HG03521 (cell line): ENCODE data around the gene RPF1.
A peak's percentile ranks its signal among the peaks of the same experiment; 100 is the strongest.
"Not testable (repeated sequence)": the region's sequence is repeated elsewhere in the genome, so short reads cannot be mapped to it uniquely, and the experiment has no call there.

Experiments used
- ATAC-seq: cut with Tn5 transposase; IDR thresholded peaks from one replicate; pipeline ENCODE4 v1.9.1; 2021; ENCODE audit warnings: mild to moderate bottlenecking, moderate library complexity; ENCODE audit not compliant: unreplicated experiment

The RPF1 gene

GRCh38 chr1:84478876-84479868 is at the start of gene RPF1:
TSS of gene RPF1 (plus strand) at chr1:84479266. CDS start at chr1:84479282, 16 bp downstream.
- ATAC-seq, result peak; percentile 96

GRCh38 chr1:84430546-84430945 is 48.5 kb upstream of the RPF1 start:
- ATAC-seq, result no peak

- peak; percentile 49 for ATAC-seq
These were observed 45.6 kb upstream of the RPF1 start for GRCh38 chr1:84433258-84434080.

- peak; percentile 3 for ATAC-seq
These were observed 44.8 kb upstream of the RPF1 start for GRCh38 chr1:84434081-84434769.

GRCh38 chr1:84434801-84435549 is 44.1 kb upstream of the RPF1 start:
- peak; percentile 36 for ATAC-seq

GRCh38 chr1:84436876-84437655 is 42.0 kb upstream of the RPF1 start:
- ATAC-seq, result no peak

- peak; percentile 97 for ATAC-seq
These were observed 36.8 kb upstream of the RPF1 start for GRCh38 chr1:84442256-84442655.

- not testable (repeated sequence) for ATAC-seq
These were observed 36.1 kb upstream of the RPF1 start for GRCh38 chr1:84442747-84443646.

- ATAC-seq, result not testable (repeated sequence)
These were observed 30.4 kb upstream of the RPF1 start for GRCh38 chr1:84448704-84449103.

- no peak for ATAC-seq
These were observed 28.2 kb upstream of the RPF1 start for GRCh38 chr1:84450910-84451309.

GRCh38 chr1:84452436-84452835 is 26.6 kb upstream of the RPF1 start:
- no peak for ATAC-seq

- ATAC-seq, result no peak
These were observed 16.9 kb upstream of the RPF1 start for GRCh38 chr1:84462118-84462517.

GRCh38 chr1:84467298-84467697 is 11.8 kb upstream of the RPF1 start:
- ATAC-seq, result no peak

GRCh38 chr1:84476225-84476624 is 2.8 kb upstream of the RPF1 start:
- ATAC-seq, result no peak

GRCh38 chr1:84479998-84480397 is 932 bp downstream of the RPF1 start:
- ATAC-seq, result no peak

GRCh38 chr1:84480650-84481049 is 1.6 kb downstream of the RPF1 start:
- ATAC-seq, result no peak

- no peak for ATAC-seq
These were observed 2.3 kb downstream of the RPF1 start for GRCh38 chr1:84481317-84481716.

GRCh38 chr1:84488107-84488506 is 9.0 kb downstream of the RPF1 start:
- ATAC-seq, result no peak
